NT2/D1 (cell line): ENCODE data around the gene IBTK.

ENCODE experiments used
- YY1 ChIP-seq: IDR thresholded peaks from 2 replicates; pipeline ENCODE4 v1.6.1; 2011; ENCODE audit not compliant: insufficient read length, insufficient read depth
- ZNF274 ChIP-seq: IDR thresholded peaks from 2 replicates; pipeline ENCODE4 v1.6.1; 2011; ENCODE audit warnings: mild to moderate bottlenecking, low read depth, low read length

- TF ChIP-seq ZNF274 (no peak), YY1 (no peak)
Measured at GRCh38 chr6:82160255-82160990, 87.1 kb downstream of the IBTK start.
